Measurements from ENCODE around the gene ARHGAP31. TPM values are rescaled to one million over a fixed set of nuclear protein-coding genes. Genes with fewer than 3 reads are reported as not detected.

The ARHGAP31 gene
- total and polyA plus RNA-seq, 2 experiments from 2014 or later = 1.2 to 4.3 TPM

DNA sequence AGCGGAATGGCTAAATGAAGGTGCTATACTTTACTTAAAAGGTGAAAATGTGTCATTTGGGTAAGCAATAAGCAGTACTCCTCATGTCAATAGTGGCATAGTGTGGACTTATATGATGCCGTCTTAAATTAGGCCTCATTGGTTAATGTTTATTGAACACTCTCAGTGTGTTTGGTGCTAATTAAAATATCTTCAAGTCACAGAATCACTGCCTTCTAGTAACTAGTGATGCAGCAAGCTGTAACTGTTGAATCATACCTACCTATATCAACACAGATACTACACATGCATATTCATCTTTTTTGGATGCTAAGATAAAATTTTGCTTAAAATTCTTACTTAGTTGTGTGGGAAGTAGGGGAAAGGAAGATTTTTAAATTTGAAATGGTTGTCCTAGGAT, 30.7 kb downstream of the ARHGAP31 start:
- Histone ChIP-seq H3K9me2 (ENCODE audit: insufficient read depth) (no peaks in the 10 kb centered on the region; the same call in 1 of the 2 replicates), H3K36me3 (ENCODE audit: insufficient read depth) (no peaks in the 10 kb centered on the region), H3K4me3 (no peak overlapping the region), H3K27me3 (ENCODE audit: insufficient read depth) (no peaks in the 10 kb centered on the region), H3K4me1 (ENCODE audit: insufficient read depth) (peaks cover 43% of the 10 kb centered on the region), H3F3A (replicated peaks; ENCODE audit: low read depth) (peaks cover 5% of the 10 kb centered on the region), H3K27ac (ENCODE audit: low read depth) (peak overlapping the region; percentile 55; the same call in 1 of the 2 replicates), H3K4me2 (peak overlapping the region; percentile 96), H2AFZ (no peak overlapping the region), H4K20me1 (replicated peaks; ENCODE audit: insufficient read depth) (no peaks in the 10 kb centered on the region), H3K79me2 (replicated peaks; ENCODE audit: insufficient read depth) (no peaks in the 10 kb centered on the region; the same call in 1 of the 2 replicates)
- H3K4me1 Mint-ChIP-seq = peaks cover 37% of the 10 kb centered on the region
- DNase-seq (ENCODE audit: low spot score) = no peak
- H3K27ac Mint-ChIP-seq = no peak overlapping the region; the same call in 1 of the 2 replicates
- no peak overlapping the region; the same call in 2 of the 3 replicates for H3K4me3 Mint-ChIP-seq
- peaks cover 2% of the 10 kb centered on the region for H3K27me3 Mint-ChIP-seq (ENCODE audit: insufficient read depth, low read depth, poor library complexity)
- TF ChIP-seq ZNF114 (CRISPR knock-in tag; IDR thresholded peaks at IDR 0.05) (no peak), ZNF331 (CRISPR knock-in tag; IDR thresholded peaks at IDR 0.05; ENCODE audit: low read depth) (no peak), CREB1 (CRISPR knock-in tag; IDR thresholded peaks at IDR 0.05; ENCODE audit: low read depth) (no peak), STAT1 (IDR thresholded peaks at IDR 0.05; ENCODE audit: unreplicated experiment) (no peak)
- ATAC-seq = no peak
- no peaks in the 10 kb centered on the region for H3K9me3 Mint-ChIP-seq
- H3K36me3 Mint-ChIP-seq (ENCODE audit: low read depth) = no peaks in the 10 kb centered on the region

DNA sequence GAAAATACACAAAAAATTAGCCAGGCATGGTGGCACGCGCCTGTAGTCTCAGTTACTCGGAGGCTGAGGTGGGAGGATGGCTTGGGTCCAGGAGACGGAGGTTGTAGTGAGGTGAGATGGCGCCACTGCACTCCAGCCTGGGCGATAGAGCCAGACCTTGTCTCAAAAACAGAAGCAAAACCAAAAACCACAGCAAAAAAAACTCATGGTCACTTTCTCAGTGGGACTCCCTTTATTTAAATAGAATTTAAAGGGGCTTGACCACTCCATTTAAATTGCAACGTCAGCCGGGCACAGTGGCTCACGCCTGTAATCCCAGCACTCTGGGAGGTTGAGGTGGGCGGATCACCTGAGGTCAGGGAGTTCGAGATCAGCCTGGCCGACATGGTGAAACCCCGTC, 32.8 kb downstream of the ARHGAP31 start:
- Mint-ChIP-seq H3K4me3 (no peak overlapping the region), H3K9me3 (no peaks in the 10 kb centered on the region), H3K27ac (no peak overlapping the region), H3K27me3 (ENCODE audit: insufficient read depth, low read depth, poor library complexity) (no peaks in the 10 kb centered on the region), H3K36me3 (ENCODE audit: low read depth) (no peaks in the 10 kb centered on the region), H3K4me1 (peaks cover 33% of the 10 kb centered on the region)
- H3K9me2 ChIP-seq (ENCODE audit: insufficient read depth) = no peaks in the 10 kb centered on the region; the same call in 1 of the 2 replicates
- no peaks in the 10 kb centered on the region for H3K79me2 ChIP-seq (replicated peaks; ENCODE audit: insufficient read depth)
- peaks cover 26% of the 10 kb centered on the region for H3K4me1 ChIP-seq (ENCODE audit: insufficient read depth)
- H3K4me2 ChIP-seq = no peak overlapping the region
- H3K36me3 ChIP-seq (ENCODE audit: insufficient read depth) = no peaks in the 10 kb centered on the region
- no peak overlapping the region for H3K4me3 ChIP-seq
- no peak overlapping the region for H2AFZ ChIP-seq
- peaks cover 5% of the 10 kb centered on the region for H3F3A ChIP-seq (replicated peaks; ENCODE audit: low read depth)
- H3K27me3 ChIP-seq (ENCODE audit: insufficient read depth) = no peaks in the 10 kb centered on the region
- DNase-seq (ENCODE audit: low spot score) (no peak), ATAC-seq (no peak)
- TF ChIP-seq ZNF331 (CRISPR knock-in tag; IDR thresholded peaks at IDR 0.05; ENCODE audit: low read depth) (no peak), NANOG (IDR thresholded peaks at IDR 0.05; ENCODE audit: borderline replicate concordance) (no peak), STAT1 (IDR thresholded peaks at IDR 0.05; ENCODE audit: unreplicated experiment) (no peak), CREB1 (CRISPR knock-in tag; IDR thresholded peaks at IDR 0.05; ENCODE audit: low read depth) (no peak)
- TF ChIP-seq, protein P1, sequence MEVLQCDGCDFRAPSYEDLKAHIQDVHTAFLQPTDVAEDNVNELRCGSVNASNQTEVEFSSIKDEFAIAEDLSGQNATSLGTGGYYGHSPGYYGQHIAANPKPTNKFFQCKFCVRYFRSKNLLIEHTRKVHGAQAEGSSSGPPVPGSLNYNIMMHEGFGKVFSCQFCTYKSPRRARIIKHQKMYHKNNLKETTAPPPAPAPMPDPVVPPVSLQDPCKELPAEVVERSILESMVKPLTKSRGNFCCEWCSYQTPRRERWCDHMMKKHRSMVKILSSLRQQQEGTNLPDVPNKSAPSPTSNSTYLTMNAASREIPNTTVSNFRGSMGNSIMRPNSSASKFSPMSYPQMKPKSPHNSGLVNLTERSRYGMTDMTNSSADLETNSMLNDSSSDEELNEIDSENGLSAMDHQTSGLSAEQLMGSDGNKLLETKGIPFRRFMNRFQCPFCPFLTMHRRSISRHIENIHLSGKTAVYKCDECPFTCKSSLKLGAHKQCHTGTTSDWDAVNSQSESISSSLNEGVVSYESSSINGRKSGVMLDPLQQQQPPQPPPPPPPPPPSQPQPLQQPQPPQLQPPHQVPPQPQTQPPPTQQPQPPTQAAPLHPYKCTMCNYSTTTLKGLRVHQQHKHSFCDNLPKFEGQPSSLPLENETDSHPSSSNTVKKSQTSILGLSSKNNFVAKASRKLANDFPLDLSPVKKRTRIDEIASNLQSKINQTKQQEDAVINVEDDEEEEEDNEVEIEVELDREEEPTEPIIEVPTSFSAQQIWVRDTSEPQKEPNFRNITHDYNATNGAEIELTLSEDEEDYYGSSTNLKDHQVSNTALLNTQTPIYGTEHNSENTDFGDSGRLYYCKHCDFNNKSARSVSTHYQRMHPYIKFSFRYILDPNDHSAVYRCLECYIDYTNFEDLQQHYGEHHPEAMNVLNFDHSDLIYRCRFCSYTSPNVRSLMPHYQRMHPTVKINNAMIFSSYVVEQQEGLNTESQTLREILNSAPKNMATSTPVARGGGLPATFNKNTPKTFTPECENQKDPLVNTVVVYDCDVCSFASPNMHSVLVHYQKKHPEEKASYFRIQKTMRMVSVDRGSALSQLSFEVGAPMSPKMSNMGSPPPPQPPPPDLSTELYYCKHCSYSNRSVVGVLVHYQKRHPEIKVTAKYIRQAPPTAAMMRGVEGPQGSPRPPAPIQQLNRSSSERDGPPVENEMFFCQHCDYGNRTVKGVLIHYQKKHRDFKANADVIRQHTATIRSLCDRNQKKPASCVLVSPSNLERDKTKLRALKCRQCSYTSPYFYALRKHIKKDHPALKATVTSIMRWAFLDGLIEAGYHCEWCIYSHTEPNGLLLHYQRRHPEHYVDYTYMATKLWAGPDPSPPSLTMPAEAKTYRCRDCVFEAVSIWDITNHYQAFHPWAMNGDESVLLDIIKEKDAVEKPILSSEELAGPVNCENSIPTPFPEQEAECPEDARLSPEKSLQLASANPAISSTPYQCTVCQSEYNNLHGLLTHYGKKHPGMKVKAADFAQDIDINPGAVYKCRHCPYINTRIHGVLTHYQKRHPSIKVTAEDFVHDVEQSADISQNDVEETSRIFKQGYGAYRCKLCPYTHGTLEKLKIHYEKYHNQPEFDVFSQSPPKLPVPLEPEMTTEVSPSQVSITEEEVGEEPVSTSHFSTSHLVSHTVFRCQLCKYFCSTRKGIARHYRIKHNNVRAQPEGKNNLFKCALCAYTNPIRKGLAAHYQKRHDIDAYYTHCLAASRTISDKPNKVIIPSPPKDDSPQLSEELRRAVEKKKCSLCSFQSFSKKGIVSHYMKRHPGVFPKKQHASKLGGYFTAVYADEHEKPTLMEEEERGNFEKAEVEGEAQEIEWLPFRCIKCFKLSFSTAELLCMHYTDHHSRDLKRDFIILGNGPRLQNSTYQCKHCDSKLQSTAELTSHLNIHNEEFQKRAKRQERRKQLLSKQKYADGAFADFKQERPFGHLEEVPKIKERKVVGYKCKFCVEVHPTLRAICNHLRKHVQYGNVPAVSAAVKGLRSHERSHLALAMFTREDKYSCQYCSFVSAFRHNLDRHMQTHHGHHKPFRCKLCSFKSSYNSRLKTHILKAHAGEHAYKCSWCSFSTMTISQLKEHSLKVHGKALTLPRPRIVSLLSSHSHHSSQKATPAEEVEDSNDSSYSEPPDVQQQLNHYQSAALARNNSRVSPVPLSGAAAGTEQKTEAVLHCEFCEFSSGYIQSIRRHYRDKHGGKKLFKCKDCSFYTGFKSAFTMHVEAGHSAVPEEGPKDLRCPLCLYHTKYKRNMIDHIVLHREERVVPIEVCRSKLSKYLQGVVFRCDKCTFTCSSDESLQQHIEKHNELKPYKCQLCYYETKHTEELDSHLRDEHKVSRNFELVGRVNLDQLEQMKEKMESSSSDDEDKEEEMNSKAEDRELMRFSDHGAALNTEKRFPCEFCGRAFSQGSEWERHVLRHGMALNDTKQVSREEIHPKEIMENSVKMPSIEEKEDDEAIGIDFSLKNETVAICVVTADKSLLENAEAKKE (CRISPR knock-in tag; IDR thresholded peaks at IDR 0.05) = no peak
- TF ChIP-seq, protein P2, sequence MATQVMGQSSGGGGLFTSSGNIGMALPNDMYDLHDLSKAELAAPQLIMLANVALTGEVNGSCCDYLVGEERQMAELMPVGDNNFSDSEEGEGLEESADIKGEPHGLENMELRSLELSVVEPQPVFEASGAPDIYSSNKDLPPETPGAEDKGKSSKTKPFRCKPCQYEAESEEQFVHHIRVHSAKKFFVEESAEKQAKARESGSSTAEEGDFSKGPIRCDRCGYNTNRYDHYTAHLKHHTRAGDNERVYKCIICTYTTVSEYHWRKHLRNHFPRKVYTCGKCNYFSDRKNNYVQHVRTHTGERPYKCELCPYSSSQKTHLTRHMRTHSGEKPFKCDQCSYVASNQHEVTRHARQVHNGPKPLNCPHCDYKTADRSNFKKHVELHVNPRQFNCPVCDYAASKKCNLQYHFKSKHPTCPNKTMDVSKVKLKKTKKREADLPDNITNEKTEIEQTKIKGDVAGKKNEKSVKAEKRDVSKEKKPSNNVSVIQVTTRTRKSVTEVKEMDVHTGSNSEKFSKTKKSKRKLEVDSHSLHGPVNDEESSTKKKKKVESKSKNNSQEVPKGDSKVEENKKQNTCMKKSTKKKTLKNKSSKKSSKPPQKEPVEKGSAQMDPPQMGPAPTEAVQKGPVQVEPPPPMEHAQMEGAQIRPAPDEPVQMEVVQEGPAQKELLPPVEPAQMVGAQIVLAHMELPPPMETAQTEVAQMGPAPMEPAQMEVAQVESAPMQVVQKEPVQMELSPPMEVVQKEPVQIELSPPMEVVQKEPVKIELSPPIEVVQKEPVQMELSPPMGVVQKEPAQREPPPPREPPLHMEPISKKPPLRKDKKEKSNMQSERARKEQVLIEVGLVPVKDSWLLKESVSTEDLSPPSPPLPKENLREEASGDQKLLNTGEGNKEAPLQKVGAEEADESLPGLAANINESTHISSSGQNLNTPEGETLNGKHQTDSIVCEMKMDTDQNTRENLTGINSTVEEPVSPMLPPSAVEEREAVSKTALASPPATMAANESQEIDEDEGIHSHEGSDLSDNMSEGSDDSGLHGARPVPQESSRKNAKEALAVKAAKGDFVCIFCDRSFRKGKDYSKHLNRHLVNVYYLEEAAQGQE (IDR thresholded peaks at IDR 0.05; ENCODE audit: unreplicated experiment) = no peak
- no peak overlapping the region for H3K27ac ChIP-seq (ENCODE audit: low read depth)
- no peaks in the 10 kb centered on the region for H4K20me1 ChIP-seq (replicated peaks; ENCODE audit: insufficient read depth)

All from GM23338 (cell line).